Keratinocyte (primary cell): ENCODE data around the gene TBC1D5. TPM values are rescaled to one million over a fixed set of nuclear protein-coding genes. Genes with fewer than 3 reads are reported as not detected.

Source experiments
- DNase-seq: peaks from one replicate; pipeline ENCODE4 v3.0.0-alpha.2; 2011; ENCODE audit warnings: low read depth, missing footprints, low spot score
- FAIRE-seq: peaks from 2 replicates; lab custom pipeline; 2011; peaks lifted over from hg19 to GRCh38; lab: Jason Lieb, UNC
- H2AFZ ChIP-seq: 2 replicates; pipeline ENCODE4 v1.6.0; 2012; ENCODE audit warnings: low read length, control low read depth, inconsistent platforms; ENCODE audit not compliant: control insufficient read depth
- H3K27ac ChIP-seq: 2 replicates; pipeline ENCODE4 v1.5.1; 2011; ENCODE audit warnings: low read length; ENCODE audit not compliant: control insufficient read depth, insufficient read depth
- H3K27me3 ChIP-seq: 3 replicates; pipeline ENCODE4 v1.6.0; 2011; ENCODE audit warnings: low read length; ENCODE audit not compliant: control insufficient read depth, insufficient read depth; ENCODE audit errors: extremely low read depth
- H3K36me3 ChIP-seq, 2 experiments: 2 replicates in 1 of 2; 3 replicates in 1 of 2; pipeline ENCODE4 v1.5.1; 2011; ENCODE audit warnings: low read length in 2 of 2, mild to moderate bottlenecking in 1 of 2; ENCODE audit not compliant: control insufficient read depth in 2 of 2, insufficient read depth in 2 of 2; ENCODE audit errors: extremely low read depth in 1 of 2
- H3K4me1 ChIP-seq: 3 replicates; pipeline ENCODE4 v1.5.1; 2011; ENCODE audit warnings: low read length; ENCODE audit not compliant: control insufficient read depth, insufficient read depth; ENCODE audit errors: extremely low read depth
- H3K4me2 ChIP-seq: 3 replicates; pipeline ENCODE4 v1.6.0; 2011; ENCODE audit warnings: low read depth, low read length; ENCODE audit not compliant: control insufficient read depth, insufficient read depth; ENCODE audit errors: extremely low read depth
- H3K4me3 ChIP-seq, 3 experiments: fragments of 200-600 bp in 1 of 3; sonication (generic) in 1 of 3; 2 replicates in 2 of 3; 3 replicates in 1 of 3; pipeline ENCODE4 v1.5.1; 2011 to 2016; ENCODE audit warnings: low read length in 3 of 3, mild to moderate bottlenecking in 3 of 3, control low read depth in 2 of 3, inconsistent platforms in 1 of 3, low read depth in 1 of 3, mixed read lengths in 1 of 3, mixed run types in 1 of 3, moderate library complexity in 1 of 3; ENCODE audit not compliant: control insufficient read depth in 2 of 3, insufficient read depth in 2 of 3; ENCODE audit errors: extremely low read depth in 1 of 3
- H3K79me2 ChIP-seq: 2 replicates; pipeline ENCODE4 v1.6.0; 2012; ENCODE audit warnings: low read length; ENCODE audit not compliant: control insufficient read depth, insufficient read depth
- H3K9ac ChIP-seq: 3 replicates; pipeline ENCODE4 v1.6.0; 2011; ENCODE audit warnings: low read length; ENCODE audit not compliant: control insufficient read depth, insufficient read depth; ENCODE audit errors: extremely low read depth
- H3K9me1 ChIP-seq: 3 replicates; pipeline ENCODE4 v1.6.0; 2011; ENCODE audit warnings: low read length; ENCODE audit not compliant: control insufficient read depth, insufficient read depth; ENCODE audit errors: extremely low read depth
- H3K9me3 ChIP-seq: 2 replicates; pipeline ENCODE4 v1.5.1; 2012; ENCODE audit warnings: low read depth, low read length; ENCODE audit not compliant: control insufficient read depth
- H4K20me1 ChIP-seq: 3 replicates; pipeline ENCODE4 v1.6.0; 2011; ENCODE audit warnings: low read length; ENCODE audit not compliant: control insufficient read depth, insufficient read depth; ENCODE audit errors: extremely low read depth
- CTCF ChIP-seq, 3 experiments: IDR thresholded peaks in 1 of 3; conservative IDR thresholded peaks in 1 of 3; optimal IDR thresholded peaks in 1 of 3; 2 replicates in 2 of 3; 3 replicates in 1 of 3; pipeline versions ENCODE3 to v1.5.1; 2011; ENCODE audit warnings: low read length in 3 of 3, mild to moderate bottlenecking in 3 of 3, moderate library complexity in 2 of 3, control low read depth in 1 of 3, inconsistent platforms in 1 of 3; ENCODE audit not compliant: insufficient read depth in 2 of 3; ENCODE audit errors: extremely low read depth in 1 of 3
- EZH2 ChIP-seq: IDR thresholded peaks from one replicate; pipeline ENCODE4 v1.6.1; 2012; ENCODE audit warnings: inconsistent platforms, mild to moderate bottlenecking, low read length, moderate library complexity
- dilution Hi-C: fragments of 300-500 bp; cut with MboI; formaldehyde crosslinking; loops from one replicate; pipeline ENCODE4 v1.7.0; 2020; ENCODE audit warnings: low sequenced_read_pairs; ENCODE audit not compliant: extremely low pct_ligation_motif_present
- polyA plus RNA-seq, 5 experiments: library from polyadenylated mRNA; depleted of rRNA in 3 of 5; stranded (reverse) in 3 of 5; stranded (forward) in 1 of 5; unstranded in 1 of 5; fragments of >200 nt; gene quantifications; 1 replicate in 1 of 5; 2 replicates in 3 of 5; 3 replicates in 1 of 5; pipeline versions ENCODE4 v1.2.1 to v1.2.3, GENCODE V29; 2011 to 2012; ENCODE audit warnings: missing spikeins in 2 of 5, low read depth in 1 of 5, low replicate concordance in 1 of 5

The TBC1D5 gene
- polyA plus RNA-seq, 1 donor (not counting 4 experiments of a cell fraction or from before 2014, with no cell fraction given) = 25.8 TPM

GRCh38 chr3:17724948-17725347 is 17.5 kb downstream of the TBC1D5 start:
- Histone ChIP-seq H3K4me1 (no peaks in the 10 kb centered on the region), H3K79me2 (peaks cover 3% of the 10 kb centered on the region), H3K4me2 (no peak overlapping the region), H3K36me3 (peaks cover 0 to 2% of the 10 kb centered on the region in 2 experiments), H3K27ac (no peak overlapping the region), H3K27me3 (no peaks in the 10 kb centered on the region), H3K9me1 (no peaks in the 10 kb centered on the region), H3K9ac (no peak overlapping the region), H3K4me3 (no peak overlapping the region), H3K9me3 (no peaks in the 10 kb centered on the region), H4K20me1 (no peaks in the 10 kb centered on the region), H2AFZ (no peak overlapping the region)
- no peak for DNase-seq
- no peak for FAIRE-seq
- TF ChIP-seq EZH2 (no peak), CTCF (optimal IDR thresholded peaks at IDR 0.05 in 1 of 3, IDR thresholded peaks at IDR 0.05 in 1 of 3, conservative IDR thresholded peaks at IDR 0.05 in 1 of 3; ENCODE audit: extremely low read depth in 1 of 3, insufficient read depth in 2 of 3, low read length in 3 of 3) (no peak)
- dilution Hi-C loops = no loop called here

- Histone ChIP-seq H3K27me3 (no peaks in the 10 kb centered on the region), H3K36me3 (peaks cover 0 to 2% of the 10 kb centered on the region in 2 experiments), H3K9me1 (no peaks in the 10 kb centered on the region), H3K4me3 (no peak overlapping the region), H3K27ac (no peak overlapping the region), H4K20me1 (no peaks in the 10 kb centered on the region), H3K9ac (no peak overlapping the region), H3K4me1 (no peaks in the 10 kb centered on the region), H3K9me3 (no peaks in the 10 kb centered on the region), H2AFZ (no peak overlapping the region), H3K79me2 (peaks cover 1% of the 10 kb centered on the region), H3K4me2 (no peak overlapping the region)
- TF ChIP-seq CTCF (optimal IDR thresholded peaks at IDR 0.05 in 1 of 3, IDR thresholded peaks at IDR 0.05 in 1 of 3, conservative IDR thresholded peaks at IDR 0.05 in 1 of 3; ENCODE audit: extremely low read depth in 1 of 3, insufficient read depth in 2 of 3, low read length in 3 of 3) = no peak
- TF ChIP-seq EZH2 = no peak
- dilution Hi-C loops = no loop called here
- DNase-seq (no peak), FAIRE-seq (no peak)
These were observed 18.3 kb downstream of the TBC1D5 start for GRCh38 chr3:17724122-17724521.
